ENCODE data around the gene KIF21A.
"Not testable (repeated sequence)": the region's sequence is repeated elsewhere in the genome, so short reads cannot be mapped to it uniquely, and the experiment has no call there.

Gene KIF21A, protein sequence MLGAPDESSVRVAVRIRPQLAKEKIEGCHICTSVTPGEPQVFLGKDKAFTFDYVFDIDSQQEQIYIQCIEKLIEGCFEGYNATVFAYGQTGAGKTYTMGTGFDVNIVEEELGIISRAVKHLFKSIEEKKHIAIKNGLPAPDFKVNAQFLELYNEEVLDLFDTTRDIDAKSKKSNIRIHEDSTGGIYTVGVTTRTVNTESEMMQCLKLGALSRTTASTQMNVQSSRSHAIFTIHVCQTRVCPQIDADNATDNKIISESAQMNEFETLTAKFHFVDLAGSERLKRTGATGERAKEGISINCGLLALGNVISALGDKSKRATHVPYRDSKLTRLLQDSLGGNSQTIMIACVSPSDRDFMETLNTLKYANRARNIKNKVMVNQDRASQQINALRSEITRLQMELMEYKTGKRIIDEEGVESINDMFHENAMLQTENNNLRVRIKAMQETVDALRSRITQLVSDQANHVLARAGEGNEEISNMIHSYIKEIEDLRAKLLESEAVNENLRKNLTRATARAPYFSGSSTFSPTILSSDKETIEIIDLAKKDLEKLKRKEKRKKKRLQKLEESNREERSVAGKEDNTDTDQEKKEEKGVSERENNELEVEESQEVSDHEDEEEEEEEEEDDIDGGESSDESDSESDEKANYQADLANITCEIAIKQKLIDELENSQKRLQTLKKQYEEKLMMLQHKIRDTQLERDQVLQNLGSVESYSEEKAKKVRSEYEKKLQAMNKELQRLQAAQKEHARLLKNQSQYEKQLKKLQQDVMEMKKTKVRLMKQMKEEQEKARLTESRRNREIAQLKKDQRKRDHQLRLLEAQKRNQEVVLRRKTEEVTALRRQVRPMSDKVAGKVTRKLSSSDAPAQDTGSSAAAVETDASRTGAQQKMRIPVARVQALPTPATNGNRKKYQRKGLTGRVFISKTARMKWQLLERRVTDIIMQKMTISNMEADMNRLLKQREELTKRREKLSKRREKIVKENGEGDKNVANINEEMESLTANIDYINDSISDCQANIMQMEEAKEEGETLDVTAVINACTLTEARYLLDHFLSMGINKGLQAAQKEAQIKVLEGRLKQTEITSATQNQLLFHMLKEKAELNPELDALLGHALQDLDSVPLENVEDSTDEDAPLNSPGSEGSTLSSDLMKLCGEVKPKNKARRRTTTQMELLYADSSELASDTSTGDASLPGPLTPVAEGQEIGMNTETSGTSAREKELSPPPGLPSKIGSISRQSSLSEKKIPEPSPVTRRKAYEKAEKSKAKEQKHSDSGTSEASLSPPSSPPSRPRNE (N-terminal part only)

DNA sequence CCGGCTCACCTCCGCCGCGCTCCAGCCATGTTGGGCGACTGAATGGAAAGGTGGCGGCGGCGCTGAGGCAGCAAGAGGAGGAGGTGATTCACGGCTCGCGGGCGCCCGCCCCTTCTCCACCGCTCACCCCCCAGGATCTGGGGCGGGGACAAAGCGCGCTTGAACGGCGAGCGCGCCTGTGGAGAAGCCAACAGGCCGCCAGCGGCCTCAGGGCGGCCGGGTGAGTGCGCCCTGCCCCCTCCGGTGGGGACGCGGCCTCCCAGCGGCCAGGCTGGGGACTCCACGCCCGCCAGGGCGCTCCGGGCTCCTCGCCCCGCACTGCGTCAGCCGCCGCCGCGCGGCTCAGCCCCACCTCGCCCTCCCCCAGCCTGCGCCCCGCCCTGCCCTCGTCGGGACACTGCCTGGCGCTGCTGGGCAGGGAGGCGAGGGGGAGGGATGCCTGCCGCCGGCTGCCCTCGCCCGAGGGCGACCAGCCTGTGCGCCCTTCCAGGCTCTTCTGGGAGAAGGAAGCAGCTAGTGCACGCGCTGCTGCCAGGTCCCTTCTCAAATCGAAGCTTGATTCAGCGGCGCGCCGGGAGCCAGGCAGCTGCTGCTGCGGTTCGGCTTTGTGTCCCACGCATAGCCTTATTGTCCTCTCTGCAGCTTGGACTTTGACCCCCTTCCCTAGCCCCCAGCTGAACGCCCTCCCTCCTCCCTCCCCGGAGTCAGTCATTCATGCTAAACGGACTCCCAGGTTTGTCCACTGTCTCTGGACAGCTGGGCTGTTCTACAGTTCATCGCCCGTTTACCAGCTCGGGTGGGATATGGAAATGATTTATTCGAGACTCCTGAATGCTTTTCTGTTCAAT is at the start of gene KIF21A:
Gene KIF21A, minus strand, starts transcription at position 40 of the 848 bp plus-strand sequence. CDS start 150 bp downstream, outside the sequence.
- DNase-seq: peak; percentile 93

DNA sequence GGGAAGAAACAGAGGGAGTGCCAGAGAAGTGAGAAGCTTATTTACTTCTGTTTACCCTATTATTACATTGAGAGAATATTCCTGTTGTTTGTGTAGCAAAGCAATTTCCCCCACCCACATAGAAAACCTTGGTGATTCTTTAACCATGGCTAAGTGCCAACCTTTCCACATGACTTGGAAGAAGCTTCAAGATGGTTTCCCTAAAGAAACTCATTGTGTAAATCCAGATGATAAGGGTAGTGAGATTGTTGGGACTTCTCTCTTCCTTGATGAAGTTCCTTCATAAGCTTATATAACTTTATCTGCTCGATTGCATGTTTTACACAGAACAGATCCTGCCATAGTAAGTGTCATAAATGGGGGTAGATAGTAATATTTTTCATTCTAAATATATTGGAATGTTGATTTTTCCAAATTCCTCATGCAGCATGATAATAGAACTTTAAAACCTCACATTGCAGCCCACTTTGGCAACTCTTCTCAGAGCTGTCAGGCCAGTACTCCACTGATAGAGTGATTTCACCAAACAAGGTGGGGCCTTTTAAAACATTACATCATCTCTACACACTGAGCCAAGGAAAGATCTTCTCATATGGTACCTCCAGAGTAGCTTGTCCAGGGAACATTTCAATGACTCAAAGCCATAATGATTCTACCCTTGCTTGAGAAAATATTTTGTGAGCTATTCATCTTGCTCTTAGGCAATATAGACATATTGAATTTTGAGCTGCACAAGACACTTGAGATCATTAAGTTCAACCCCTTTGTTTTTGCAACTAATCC is 47.8 kb upstream of the KIF21A start:
- no peak for DNase-seq

DNA sequence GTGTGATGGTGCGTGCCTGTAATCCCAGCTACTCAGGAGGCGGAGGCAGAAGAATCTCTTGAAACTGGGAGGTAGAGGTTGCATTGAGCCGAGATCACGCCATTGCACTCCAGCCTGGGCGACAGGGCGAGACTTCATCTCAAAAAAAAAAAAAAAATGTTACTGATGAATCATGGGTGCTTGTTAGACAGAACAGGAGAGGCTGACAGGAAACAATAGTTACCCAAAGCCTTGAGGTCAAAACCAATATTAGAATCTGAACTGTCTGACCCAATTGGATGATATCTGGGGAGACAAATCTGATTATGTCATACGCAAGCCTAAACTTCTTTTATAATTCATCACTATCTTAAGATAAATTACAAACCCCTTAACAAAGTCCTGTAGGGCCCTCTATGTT is 40.7 kb upstream of the KIF21A start:
- DNase-seq: no peak

DNA sequence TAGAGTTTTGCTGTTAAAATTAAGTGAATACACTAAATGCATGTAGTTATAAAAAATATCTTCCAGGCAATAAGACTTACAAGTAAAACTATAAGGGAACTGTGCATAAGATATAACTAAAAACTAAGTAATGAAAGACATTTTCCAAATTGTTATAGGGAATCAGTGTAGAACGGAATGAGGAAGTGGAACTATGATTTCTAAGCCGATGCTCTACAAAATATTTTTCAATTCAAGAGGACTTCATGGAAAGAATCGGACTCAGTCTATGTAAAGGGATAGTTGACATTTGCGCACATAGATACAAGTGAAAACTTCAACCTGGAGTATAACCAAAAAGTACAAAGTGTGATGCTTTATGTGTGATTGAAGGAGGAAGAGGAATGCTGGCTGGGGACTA is 40.1 kb upstream of the KIF21A start:
- DNase-seq: no peak

DNA sequence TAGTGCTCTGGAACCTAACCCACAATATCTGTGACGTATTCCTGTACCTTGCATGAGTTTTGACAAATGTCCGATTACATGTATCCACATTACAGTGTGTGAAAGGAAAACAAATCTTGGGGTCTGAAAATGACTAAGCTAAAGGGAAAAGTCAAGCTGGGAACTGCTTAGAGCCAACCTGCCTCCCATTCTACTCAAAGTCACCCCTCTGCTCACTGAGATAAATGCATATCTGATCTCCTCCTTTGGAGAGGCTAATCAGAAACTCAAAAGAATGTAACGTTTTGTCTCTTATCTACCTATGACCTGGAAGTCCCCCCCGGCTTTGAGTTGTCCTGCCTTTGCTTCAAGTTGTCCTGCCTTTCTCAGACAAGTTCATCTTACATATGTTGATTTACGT is 34.0 kb upstream of the KIF21A start:
- no peak for DNase-seq

DNA sequence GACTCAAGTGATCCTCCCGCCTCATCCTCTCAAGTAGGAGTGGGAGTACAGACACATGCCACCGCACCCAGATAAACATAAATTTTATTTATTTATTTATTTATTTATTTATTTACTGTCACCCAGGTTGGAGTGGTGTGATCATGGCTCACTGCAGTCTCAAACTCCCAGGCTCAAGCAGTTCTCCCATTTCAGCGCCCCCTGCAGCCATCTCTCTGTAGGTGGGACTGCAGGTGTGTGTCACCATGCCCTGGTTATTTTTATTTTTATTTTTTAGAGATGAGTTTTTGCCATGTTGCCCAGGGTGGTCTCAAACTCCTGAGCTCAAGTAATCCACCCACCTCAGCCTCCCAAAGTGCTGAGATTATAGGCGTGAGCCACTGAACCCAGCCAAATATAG is 33.2 kb upstream of the KIF21A start:
- DNase-seq: no peak

DNA sequence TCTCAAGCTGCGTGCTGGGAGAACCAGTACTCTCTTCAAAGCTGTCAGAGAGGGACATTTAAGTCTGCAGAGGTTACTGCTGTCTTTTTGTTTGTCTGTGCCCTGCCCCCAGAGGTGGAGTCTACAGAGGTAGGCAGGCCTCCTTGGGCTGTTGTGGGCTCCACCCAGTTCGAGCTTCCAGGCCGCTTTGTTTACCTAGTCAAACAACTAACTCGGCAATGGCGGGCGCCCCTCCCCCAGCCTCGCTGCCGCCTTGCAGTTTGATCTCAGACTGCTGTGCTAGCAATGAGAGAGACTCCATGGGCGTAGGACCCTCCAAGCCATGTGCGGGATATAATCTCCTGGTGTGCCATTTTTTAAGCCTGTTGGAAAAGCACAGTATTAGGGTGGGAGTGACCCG is 32.2 kb upstream of the KIF21A start:
- not testable (repeated sequence) for DNase-seq

DNA sequence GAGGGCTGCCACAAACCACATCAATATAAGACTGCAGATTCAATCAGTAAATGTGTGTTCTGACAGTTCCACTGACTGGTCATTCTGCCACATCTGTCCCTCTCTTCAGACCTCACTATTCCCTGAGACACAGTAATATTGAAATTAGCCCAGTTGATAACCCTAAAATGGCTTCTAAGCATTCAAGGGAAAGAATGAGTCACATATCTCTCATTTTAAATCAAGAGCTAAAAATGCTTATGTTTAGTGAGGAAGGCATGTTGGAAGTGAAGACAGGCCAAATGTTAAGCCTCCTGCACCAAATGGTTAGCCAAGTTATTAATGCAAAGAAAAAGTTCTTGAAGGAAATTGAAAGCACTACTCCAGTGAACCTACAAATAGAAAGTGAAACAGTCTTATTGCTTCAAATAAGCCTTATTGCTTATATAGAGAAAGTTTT is 24.5 kb upstream of the KIF21A start:
- peak; percentile 46 for DNase-seq

DNA sequence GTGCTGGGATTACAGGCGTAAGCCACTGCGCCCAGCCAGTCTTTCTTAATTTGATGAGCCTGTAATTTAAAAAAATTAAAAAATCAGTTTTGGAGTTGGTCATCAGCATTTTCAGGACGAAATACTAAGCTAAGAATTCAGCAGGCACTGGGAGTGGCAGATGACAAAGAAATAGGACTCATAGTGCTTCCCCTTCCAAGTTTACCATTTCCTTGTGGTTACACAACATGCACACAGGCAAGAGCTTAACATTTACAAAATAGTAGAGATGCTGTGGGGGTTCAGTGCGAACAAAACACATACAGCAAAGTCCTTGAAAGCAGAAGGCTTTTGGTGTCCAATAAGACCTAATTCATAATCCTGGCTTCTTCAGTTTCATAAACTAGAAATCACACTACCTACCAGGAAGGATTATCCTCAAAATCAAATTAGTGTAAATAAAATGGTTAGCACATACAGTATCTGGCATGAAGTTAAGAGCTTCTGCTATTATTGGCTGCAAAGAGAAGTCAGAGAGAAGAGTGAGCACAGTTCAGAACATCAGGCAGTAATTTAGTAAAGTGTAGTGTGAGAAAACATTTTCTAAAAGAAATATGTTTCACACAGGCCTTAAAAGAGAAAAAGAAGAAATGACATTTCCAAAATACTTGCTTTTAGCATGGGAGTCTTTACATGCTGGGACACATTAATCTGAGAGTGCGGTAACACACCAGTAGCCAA is 22.2 kb upstream of the KIF21A start:
- no peak for DNase-seq

DNA sequence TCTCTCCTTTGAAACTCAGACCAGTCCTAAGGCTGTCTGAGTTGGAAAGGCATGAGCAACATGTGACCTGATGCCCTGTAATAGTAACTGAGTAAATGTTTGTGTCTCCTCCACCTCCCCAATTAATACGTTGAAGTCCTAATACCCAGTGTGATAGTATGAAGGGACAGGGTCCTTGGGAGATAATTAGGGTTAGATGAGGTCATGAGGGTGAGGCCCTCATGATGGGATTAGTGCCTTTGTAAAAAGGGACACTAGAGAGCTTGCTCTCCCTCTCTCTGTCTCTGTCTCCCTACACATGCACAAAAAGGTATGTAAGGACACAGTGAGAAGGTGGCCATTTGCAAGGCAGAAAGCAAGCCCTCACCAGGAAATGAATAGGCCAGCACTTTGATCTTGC is 18.1 kb upstream of the KIF21A start:
- DNase-seq: no peak

DNA sequence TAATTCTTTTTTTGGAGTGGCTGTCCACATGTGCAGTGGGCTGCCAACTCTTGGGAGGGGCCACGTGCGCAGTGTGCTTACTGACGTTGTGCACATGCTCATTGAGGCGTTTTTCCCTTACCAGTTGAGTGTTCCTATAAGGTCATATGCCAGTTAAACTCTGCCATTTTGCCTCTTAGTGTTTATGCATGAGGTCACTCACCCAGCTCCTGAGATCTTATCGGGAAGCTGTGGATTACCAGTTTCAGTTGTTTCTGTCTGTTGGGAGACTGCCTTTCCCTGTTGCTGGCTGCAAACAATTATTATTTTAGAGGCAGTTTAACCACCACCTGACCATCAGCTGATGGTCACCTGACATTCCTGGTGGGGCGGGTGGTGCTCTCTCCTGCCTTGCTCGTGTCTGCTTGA is 16.1 kb upstream of the KIF21A start:
- DNase-seq: no peak

DNA sequence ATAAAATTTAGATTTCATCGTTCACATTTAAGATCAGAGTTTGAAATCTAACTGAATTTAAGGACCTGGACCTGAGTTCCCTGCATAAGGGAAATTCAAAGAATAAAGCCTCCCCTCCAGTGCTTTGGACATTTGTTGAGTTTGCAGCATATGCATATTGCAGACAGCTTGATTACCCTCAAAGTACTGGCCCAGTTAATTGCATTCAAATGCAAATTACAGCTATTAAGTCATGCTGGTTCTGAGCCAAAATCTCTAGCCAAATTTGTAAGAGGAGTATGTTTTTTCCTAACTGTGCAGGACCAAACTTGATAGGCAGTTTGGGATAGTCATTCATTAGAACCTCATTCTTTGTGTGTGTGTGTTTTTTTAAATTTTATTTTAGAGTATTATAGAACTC is 9.1 kb upstream of the KIF21A start:
- DNase-seq: no peak

DNA sequence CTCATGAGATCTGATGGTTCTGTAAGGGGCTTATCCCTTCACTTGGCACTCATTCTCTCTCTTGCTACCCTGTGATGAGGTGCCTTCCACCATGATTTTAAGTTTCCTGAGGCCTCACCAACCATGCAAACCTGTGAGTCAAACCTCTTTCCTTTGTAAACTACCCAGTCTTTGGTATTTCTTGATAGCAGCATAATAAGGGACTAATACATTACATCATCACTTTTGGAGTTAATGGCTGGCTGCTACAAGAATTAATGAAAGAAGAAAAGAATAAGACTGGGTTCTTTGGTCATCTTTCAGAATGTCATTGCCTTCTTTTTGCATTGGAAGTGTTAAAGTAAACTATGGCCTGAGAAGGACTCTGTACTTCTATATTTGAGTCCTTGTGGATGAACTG is 5.1 kb upstream of the KIF21A start:
- no peak for DNase-seq

DNA sequence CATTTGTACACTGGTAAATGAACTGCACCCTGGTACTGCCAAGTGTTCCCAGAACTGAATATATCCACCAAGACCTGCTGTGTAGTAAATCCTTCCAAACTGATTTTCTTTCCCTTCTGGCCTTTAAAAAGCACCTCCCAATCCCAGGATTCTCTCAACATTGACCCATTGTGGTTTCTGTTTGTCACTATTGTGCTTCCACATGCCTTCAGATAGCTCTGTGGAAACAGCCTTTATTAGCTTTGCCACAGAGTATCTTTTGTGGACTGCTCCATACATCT is 949 bp upstream of the KIF21A start:
- no peak for DNase-seq

DNA sequence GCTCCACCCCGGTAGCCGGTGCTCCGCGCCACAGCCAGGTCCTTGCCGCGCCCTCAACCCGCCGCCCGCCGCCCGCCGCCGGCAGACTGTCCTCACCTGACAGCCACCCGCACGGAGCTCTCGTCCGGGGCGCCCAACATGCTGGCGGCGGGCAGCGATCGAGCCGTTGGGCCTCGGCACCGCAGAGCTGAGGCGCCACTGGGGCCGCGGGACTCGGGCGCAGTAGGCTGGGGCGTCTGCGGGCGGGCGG is 164 bp downstream of the KIF21A start:
- no peak for DNase-seq

DNA sequence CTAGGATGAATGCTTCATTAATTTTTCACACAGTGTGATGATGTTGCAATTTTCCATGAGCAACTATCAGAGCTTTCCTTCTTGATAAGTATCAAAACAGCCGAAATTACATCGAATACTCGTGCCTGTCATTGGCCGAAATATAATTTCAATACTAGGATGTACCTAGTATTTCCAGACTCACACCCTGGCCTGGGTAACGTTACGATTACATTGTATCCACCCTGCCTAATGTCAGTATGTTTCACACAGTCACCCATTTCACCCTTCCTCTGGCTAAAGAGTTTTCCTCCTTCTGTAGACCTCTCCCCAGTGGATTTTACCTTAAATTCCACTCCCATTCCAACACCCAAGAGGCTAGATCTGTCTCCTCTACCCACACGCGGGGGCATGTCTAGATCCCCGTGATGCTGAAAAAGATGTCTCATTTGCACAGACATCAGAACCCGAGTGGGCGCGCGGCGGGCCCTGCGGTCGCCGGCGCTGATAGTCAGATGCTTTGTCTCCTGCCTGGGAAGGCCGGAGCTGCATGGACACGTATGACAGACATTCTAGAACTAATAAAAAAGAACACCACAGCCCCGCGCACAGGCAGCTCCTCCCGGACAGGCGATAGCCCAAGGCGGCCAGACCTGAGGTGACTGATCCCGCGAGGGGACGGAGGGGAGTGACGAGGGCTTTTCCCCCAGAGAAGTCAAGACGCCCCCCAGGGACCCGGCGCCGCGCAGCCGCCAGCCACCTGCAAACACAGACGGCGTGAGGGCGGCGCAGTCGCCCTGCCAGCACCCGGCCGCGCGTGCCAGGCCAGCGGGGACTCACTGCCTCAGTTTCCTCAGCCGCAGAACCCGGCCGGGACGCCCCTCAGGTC is 723 bp downstream of the KIF21A start:
- DNase-seq: peak; percentile 23

DNA sequence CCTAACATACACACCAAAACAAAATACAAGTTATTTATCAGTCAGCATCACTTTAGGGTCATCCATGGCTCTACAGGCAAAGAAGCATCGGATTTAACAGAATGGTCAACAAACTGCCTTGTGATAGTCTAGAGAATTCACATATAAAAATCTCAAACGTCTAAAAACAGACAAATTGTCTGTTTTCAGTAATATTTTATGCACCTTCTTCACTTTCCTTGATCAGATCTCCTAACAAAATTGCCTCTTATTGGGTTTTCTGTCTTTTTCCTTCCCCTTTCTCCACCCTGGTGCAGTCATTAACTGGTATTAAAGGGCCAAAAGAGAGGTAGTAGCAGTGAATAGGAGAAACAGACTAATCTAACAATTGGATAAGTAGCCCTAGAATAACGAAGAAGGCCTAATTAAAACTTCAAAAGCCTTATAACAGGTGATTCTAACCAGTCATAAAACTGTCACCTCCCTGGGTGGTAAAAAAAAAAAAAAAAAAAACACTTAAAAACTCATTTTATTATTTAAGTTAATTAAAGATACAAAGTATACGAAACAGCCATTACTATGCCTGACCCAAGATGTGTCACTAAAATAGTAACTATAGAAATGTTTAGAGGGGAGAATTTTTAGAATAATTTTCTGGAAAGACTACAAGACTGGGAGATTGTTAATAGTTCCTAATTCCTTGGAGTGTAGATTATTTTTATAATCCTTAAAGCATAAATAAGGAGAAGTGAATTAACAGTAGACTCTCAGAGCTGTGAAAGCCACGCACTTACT is 1.5 kb downstream of the KIF21A start:
- no peak for DNase-seq

DNA sequence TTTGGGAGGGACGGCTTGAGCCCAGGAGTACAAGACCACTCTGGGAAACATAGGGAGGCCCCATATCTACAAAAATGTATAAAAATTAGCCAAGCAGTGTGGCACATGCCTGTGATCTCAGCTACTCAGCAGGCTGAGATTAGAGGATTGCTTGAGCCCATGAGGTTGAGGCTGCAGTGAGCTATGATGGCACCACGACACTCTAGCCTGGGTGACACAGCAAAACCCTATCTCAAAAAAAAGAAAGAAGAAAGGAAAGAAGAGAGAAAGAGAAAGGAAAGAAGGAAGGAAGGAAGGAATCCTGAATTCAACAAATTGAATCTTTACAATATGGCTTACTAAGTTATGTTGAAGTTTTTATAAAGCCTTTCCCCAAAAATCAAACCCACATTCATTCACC is 2.1 kb downstream of the KIF21A start:
- no peak for DNase-seq

DNA sequence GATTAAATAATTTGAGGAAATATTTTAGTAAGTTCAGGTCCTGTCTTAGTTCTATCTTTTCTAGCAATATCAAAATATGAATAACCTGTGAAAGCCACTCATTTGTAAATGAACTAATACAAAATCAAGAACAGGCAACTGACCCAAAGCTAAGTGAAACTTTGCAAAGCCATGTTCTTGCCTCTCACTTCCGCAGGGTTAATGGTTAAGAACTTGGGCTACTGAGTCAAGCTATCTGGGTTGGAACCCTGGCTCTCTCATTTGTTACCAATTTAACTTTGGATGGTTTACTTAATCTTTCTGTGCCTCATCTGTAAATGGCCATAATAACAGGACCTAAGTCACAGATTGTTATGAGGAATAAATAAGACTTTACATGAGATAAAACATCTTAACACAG is 2.8 kb downstream of the KIF21A start:
- no peak for DNase-seq

All from CD4-positive, alpha-beta T cell treated with Interleukin-4 for 4 hours (primary cell).